Smooth muscle cell of bladder (primary cell): ENCODE measurements around the gene MTG1. TPM values are rescaled to one million over a fixed set of nuclear protein-coding genes. Genes with fewer than 3 reads are reported as not detected.

Experiments
- total RNA-seq: library from RNA; depleted of rRNA; stranded (reverse); fragments of >200 nt; gene quantifications from 2 replicates; pipeline ENCODE4 v1.2.3, GENCODE V29; 2014

Gene MTG1, protein sequence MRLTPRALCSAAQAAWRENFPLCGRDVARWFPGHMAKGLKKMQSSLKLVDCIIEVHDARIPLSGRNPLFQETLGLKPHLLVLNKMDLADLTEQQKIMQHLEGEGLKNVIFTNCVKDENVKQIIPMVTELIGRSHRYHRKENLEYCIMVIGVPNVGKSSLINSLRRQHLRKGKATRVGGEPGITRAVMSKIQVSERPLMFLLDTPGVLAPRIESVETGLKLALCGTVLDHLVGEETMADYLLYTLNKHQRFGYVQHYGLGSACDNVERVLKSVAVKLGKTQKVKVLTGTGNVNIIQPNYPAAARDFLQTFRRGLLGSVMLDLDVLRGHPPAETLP
- total RNA-seq: 22.5 and 29.8 TPM in 2 replicates

DNA sequence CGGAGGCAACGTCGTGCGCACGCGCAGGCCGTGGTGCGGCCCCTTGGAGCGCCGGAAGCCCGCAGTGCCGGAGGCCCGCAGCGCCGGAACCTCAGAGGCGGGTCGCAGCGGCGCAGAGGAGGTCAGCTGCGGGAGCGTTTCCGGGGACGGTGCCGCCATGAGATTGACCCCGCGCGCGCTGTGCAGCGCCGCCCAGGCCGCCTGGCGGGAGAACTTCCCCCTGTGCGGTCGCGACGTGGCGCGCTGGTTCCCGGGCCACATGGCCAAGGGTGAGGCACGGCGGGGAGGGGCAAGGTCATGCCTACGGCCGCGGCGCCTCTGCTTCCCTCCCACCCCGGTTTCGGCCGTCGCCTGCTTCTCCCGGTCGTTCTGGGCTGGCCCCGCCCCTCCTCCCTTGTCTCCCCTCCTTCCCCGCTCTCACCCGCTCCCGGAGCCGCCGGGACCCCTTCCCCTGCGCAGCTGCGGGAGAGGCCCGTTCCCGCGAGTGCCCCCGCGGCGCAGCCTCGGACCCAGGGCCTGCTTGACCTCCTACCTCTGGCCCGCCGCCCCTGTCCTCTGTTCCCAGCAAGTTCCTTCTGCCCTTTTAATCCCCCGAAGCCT is at the start of gene MTG1:
Gene MTG1 (plus strand): TSS at position 94 of the 600 bp plus-strand sequence. CDS start 64 bp downstream, at position 158.

GRCh38 chr10:133357285-133358161 is 36.4 kb upstream of the MTG1 start, which contains the start of gene FUOM:
Gene FUOM (minus strand): TSS chr10:133358019. CDS start chr10:133358007, 12 bp downstream.

DNA sequence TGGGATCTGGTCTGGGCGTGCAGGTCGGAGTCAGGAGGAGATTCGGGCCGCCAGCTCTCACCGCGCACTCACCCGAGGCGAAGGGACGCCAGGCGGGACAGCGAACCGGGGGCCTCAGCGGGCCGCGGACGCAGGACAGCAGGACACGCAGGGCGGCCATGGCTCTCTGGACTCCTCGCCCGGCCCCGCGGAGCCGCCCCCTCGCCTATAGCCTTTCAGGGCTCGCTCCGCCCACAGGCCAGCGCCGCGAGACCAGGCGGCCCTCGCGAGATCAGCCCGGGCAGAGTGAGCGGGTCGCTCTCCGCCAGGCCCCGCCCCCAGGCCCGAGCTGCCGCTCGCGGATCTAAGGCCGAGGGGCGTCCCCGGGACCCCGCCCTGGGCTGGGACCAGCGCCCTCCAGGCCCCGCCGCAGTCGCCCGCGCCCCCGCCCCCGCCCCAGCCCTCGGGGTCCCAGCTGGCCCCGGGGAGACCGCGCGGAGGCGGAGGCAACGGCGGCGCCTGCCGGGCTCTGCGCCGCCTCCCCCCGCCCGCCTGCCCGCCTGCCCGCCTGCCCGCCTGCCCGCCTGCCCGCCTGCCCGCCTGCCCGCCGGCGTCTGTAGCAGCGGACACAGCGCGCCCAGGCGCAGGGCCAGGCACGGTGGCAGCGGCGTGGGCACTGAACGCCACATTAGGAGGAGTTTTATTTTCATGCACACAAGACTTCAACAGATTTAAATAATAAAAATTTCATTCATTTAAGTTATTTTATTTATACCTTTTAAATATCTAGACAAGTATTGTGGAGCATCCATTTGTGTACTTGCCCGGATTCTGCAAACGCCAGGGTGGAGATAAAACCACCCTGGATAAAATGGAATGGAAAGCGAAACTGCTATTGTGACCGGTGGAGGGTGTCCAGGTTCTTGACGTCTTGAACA is 20.5 kb upstream of the MTG1 start, which contains the start of gene ECHS1:
Gene ECHS1 (minus strand): TSS at position 181 of the 917 bp plus-strand sequence. CDS start 21 bp downstream, at position 160.

DNA sequence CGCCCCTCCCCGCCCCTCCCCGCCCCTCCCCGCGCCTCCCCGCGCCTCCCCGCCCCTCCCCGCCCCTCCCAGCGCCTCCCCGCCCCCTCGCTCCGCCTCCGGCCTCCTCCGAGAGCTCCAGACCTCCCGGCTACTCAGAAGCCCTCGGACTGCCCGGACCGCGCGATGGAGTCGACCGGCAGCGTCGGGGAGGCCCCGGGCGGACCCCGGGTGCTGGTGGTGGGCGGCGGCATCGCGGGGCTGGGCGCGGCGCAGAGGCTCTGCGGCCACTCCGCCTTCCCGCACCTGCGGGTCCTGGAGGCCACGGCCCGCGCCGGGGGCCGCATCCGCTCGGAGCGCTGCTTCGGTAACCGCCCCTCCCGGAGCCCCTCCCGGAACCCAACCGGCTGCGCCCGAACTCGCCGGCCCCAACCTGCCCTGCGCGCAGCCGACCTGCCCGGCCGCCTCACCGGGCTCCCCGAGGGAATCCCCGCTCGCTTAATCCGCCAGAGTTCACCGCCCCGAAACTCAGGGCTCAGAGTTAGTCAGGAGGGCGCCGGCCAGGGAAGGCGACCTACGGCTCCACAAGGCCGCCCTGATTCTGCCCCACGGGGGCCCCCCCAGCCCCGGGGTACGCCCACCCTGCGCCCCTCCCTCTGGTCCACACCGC is 14.7 kb upstream of the MTG1 start, which contains the start of gene PAOX:
Gene PAOX (plus strand): TSS at position 111 of the 649 bp plus-strand sequence. CDS start 55 bp downstream, at position 166.

DNA sequence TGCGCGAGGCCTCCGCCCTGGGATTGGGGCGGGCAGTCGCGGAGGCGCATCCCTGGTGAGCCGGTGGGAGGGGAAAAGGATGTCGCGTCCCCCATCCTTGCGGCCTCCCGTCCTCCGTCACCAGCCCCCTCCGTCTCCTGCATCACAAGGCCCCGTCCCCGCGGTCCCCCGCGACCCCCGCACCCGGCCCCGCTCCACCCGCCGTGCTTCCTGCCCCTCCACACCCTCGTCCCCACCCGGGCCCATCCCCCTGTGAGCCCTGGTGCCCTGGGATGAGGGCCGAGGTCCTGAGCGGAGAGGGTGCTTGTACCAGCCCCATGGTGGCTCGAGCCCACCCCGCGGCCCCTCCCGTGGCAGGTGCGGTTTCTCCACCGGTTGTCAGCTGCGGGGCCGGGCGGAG is 30.6 kb downstream of the MTG1 start, which contains the start of gene SPRN:
Gene SPRN (minus strand): TSS at position 25 of the 400 bp plus-strand sequence. CDS start 944 bp downstream, outside the sequence.

GRCh38 chr10:133453516-133454203 is 59.7 kb downstream of the MTG1 start, which contains the start of gene SCART1:
Gene SCART1 (plus strand): TSS chr10:133453945. CDS start chr10:133453998, 53 bp downstream.

Other genes starting within 250 kb of the MTG1 start
- gene KNDC1, start 233.9 kb upstream of the MTG1 start, total RNA-seq: 0.57 and 1.3 TPM in 2 replicates
- gene UTF1, start 163.9 kb upstream of the MTG1 start, total RNA-seq: not detected in 2 replicates
- not detected in 2 replicates for gene VENTX, start 156.3 kb upstream of the MTG1 start, total RNA-seq
- 0.71 and 1.3 TPM in 2 replicates for gene ADAM8, start 117.3 kb upstream of the MTG1 start, total RNA-seq
- 53.9 and 61.8 TPM in 2 replicates for gene TUBGCP2, start 85.3 kb upstream of the MTG1 start, total RNA-seq
- gene ZNF511, start 85.2 kb upstream of the MTG1 start, total RNA-seq: 20.5 and 25.7 TPM in 2 replicates
- gene CALY, start 57.3 kb upstream of the MTG1 start, total RNA-seq: not detected in 2 replicates
- gene PRAP1, start 46.8 kb upstream of the MTG1 start, total RNA-seq: not detected in 2 replicates
- gene FUOM, start 36.1 kb upstream of the MTG1 start, total RNA-seq: 6.7 and 15.5 TPM in 2 replicates
- gene ECHS1, start 20.8 kb upstream of the MTG1 start, total RNA-seq: 57.0 and 70.7 TPM in 2 replicates
- 6.0 TPM in 2 replicates for gene PAOX, start 14.9 kb upstream of the MTG1 start, total RNA-seq
- gene SPRN, start 30.5 kb downstream of the MTG1 start, total RNA-seq: 0.43 and 0.46 TPM in 2 replicates
- gene SCART1, start 59.8 kb downstream of the MTG1 start, total RNA-seq: 1.3 and 1.9 TPM in 2 replicates
- 0.28 and 0.37 TPM in 2 replicates for gene CYP2E1, start 133.2 kb downstream of the MTG1 start, total RNA-seq
- gene SYCE1, start 171.4 kb downstream of the MTG1 start, total RNA-seq: not detected in 2 replicates
- gene FRG2B, start 232.6 kb downstream of the MTG1 start, total RNA-seq: not detected in 2 replicates